Uterus (tissue), 2 donors: Measurements from ENCODE around the gene TOR1AIP1.

ENCODE experiments used
- POLR2A ChIP-seq, 2 donors: fragments of 450-650 bp; IDR thresholded peaks; one replicate each; pipeline ENCODE4 v1.6.1; 2016; ENCODE audit warnings: antibody characterized with exemption in 2 of 2, mild to moderate bottlenecking in 1 of 2, moderate library complexity in 1 of 2
- TF ChIP-seq, protein P1 (sequence below), 4 experiments: fragments of 200-600 bp in 2 of 4; fragments of 450-650 bp in 2 of 4; sonication (generic) in 2 of 4; IDR thresholded peaks; one replicate each; pipeline ENCODE4 v1.5.1; 2016 to 2019; ENCODE audit warnings: antibody characterized with exemption in 4 of 4, mild to moderate bottlenecking in 2 of 4, moderate library complexity in 1 of 4

DNA sequence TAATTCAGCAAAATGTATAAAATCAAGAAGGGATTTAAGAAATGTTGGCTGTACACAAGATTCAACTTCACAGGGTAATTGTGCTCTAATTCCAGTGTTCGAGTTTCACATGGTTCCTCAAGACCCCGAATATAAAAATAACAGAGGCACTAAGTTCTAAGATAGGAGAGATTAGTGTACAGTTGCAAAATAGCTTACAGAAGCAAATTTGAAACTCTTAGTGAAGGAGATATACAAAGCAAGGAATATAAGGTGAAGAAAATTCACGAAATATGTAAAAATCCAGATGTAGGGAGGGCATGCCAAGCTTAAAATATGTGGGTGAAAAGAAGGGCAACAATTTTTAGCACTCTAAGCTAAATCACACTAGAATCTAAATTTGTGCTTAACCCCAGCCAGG lies 33.9 kb upstream of the TOR1AIP1 start:
- TF ChIP-seq, protein P1, sequence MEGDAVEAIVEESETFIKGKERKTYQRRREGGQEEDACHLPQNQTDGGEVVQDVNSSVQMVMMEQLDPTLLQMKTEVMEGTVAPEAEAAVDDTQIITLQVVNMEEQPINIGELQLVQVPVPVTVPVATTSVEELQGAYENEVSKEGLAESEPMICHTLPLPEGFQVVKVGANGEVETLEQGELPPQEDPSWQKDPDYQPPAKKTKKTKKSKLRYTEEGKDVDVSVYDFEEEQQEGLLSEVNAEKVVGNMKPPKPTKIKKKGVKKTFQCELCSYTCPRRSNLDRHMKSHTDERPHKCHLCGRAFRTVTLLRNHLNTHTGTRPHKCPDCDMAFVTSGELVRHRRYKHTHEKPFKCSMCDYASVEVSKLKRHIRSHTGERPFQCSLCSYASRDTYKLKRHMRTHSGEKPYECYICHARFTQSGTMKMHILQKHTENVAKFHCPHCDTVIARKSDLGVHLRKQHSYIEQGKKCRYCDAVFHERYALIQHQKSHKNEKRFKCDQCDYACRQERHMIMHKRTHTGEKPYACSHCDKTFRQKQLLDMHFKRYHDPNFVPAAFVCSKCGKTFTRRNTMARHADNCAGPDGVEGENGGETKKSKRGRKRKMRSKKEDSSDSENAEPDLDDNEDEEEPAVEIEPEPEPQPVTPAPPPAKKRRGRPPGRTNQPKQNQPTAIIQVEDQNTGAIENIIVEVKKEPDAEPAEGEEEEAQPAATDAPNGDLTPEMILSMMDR (IDR thresholded peaks at IDR 0.05) = no peak
- no peak for TF ChIP-seq POLR2A (IDR thresholded peaks at IDR 0.05)
